ENCODE data around the gene MRFAP1.

The MRFAP1 gene

GRCh38 chr4:6632125-6632524 is 8.4 kb upstream of the MRFAP1 start:
- Histone ChIP-seq H3K36me3 (no peaks in the 10 kb centered on the region), H3K27me3 (no peaks in the 10 kb centered on the region), H3K4me1 (ENCODE audit: control insufficient read depth in 1 of 2, insufficient read depth in 1 of 2, low read depth in 1 of 2, low read length in 1 of 2) (peaks cover 14 to 17% of the 10 kb centered on the region in 2 experiments), H3K9me3 (no peaks in the 10 kb centered on the region), H3K27ac (no peak overlapping the region), H3K4me3 (ENCODE audit: low read depth in 1 of 2, low read length in 1 of 2) (no peak overlapping the region)
- TF ChIP-seq CTCF (IDR thresholded peaks at IDR 0.05) = no peak

GRCh38 chr4:6633091-6633906 is 7.2 kb upstream of the MRFAP1 start:
- no peak for TF ChIP-seq CTCF (IDR thresholded peaks at IDR 0.05)
- H3K4me1 ChIP-seq (ENCODE audit: control insufficient read depth in 1 of 2, insufficient read depth in 1 of 2, low read depth in 1 of 2, low read length in 1 of 2) = peaks cover 14 to 17% of the 10 kb centered on the region in 2 experiments
- peak overlapping the region; percentile 79 for H3K27ac ChIP-seq
- no peaks in the 10 kb centered on the region for H3K27me3 ChIP-seq
- H3K9me3 ChIP-seq = no peaks in the 10 kb centered on the region
- peak overlapping the region in 1 of 2 experiments; percentile 28 for H3K4me3 ChIP-seq (ENCODE audit: low read depth in 1 of 2, low read length in 1 of 2)
- no peaks in the 10 kb centered on the region for H3K36me3 ChIP-seq

GRCh38 chr4:6634746-6635145 is 5.7 kb upstream of the MRFAP1 start:
- Histone ChIP-seq H3K4me1 (ENCODE audit: control insufficient read depth in 1 of 2, insufficient read depth in 1 of 2, low read depth in 1 of 2, low read length in 1 of 2) (peaks cover 15 to 17% of the 10 kb centered on the region in 2 experiments), H3K36me3 (no peaks in the 10 kb centered on the region), H3K27ac (no peak overlapping the region), H3K4me3 (ENCODE audit: low read depth in 1 of 2, low read length in 1 of 2) (no peak overlapping the region), H3K27me3 (no peaks in the 10 kb centered on the region), H3K9me3 (no peaks in the 10 kb centered on the region)
- TF ChIP-seq CTCF (IDR thresholded peaks at IDR 0.05) = no peak

- H3K27ac ChIP-seq = no peak overlapping the region
- H3K4me1 ChIP-seq (ENCODE audit: control insufficient read depth in 1 of 2, insufficient read depth in 1 of 2, low read depth in 1 of 2, low read length in 1 of 2) = peaks cover 25 to 26% of the 10 kb centered on the region in 2 experiments
- no peaks in the 10 kb centered on the region for H3K9me3 ChIP-seq
- no peaks in the 10 kb centered on the region for H3K27me3 ChIP-seq
- H3K4me3 ChIP-seq (ENCODE audit: low read depth in 1 of 2, low read length in 1 of 2) = no peak overlapping the region
- TF ChIP-seq CTCF (IDR thresholded peaks at IDR 0.05) = no peak
- peaks cover 19% of the 10 kb centered on the region for H3K36me3 ChIP-seq
Measured at GRCh38 chr4:6639137-6639680, 1.3 kb upstream of the MRFAP1 start.

GRCh38 chr4:6641164-6641970 is 882 bp downstream of the MRFAP1 start:
- no peak for TF ChIP-seq CTCF (IDR thresholded peaks at IDR 0.05)
- H3K36me3 ChIP-seq = peaks cover 19% of the 10 kb centered on the region
- peak overlapping the region; percentile 97 for H3K27ac ChIP-seq
- no peaks in the 10 kb centered on the region for H3K27me3 ChIP-seq
- H3K4me1 ChIP-seq (ENCODE audit: control insufficient read depth in 1 of 2, insufficient read depth in 1 of 2, low read depth in 1 of 2, low read length in 1 of 2) = peaks cover 25 to 26% of the 10 kb centered on the region in 2 experiments
- H3K4me3 ChIP-seq (ENCODE audit: low read depth in 1 of 2, low read length in 1 of 2) = peak overlapping the region; percentile 73 to 80
- H3K9me3 ChIP-seq = no peaks in the 10 kb centered on the region

Data from neutrophil (primary cell).